OCI-LY1 (cell line): Measurements from ENCODE around the gene HERPUD1.

Experiments used
- H2AFZ ChIP-seq: fragments of 200-600 bp; sonication (generic), shearing (Covaris generic); 2 replicates; pipeline ENCODE4 v1.6.0; 2014; ENCODE audit warnings: antibody characterized with exemption, mild to moderate bottlenecking, low read length
- H3F3A ChIP-seq: fragments of 200-600 bp; sonication (generic), shearing (Covaris generic); 2 replicates; pipeline ENCODE4 v1.6.0; 2014; ENCODE audit warnings: mild to moderate bottlenecking, antibody characterized with exemption, low read length, moderate library complexity; ENCODE audit not compliant: insufficient read depth
- H3K27ac ChIP-seq: fragments of 200-600 bp; sonication (generic); 2 replicates; pipeline ENCODE4 v1.5.1; 2014; ENCODE audit warnings: low read length, mixed run types, mild to moderate bottlenecking, low read depth; ENCODE audit not compliant: poor library complexity, severe bottlenecking
- H3K27me3 ChIP-seq: fragments of 200-600 bp; sonication (generic); 2 replicates; pipeline ENCODE4 v1.6.0; 2014; ENCODE audit warnings: antibody characterized with exemption, mild to moderate bottlenecking, low read length, moderate library complexity; ENCODE audit not compliant: insufficient read depth
- H3K36me3 ChIP-seq: fragments of 200-600 bp; sonication (generic); 2 replicates; pipeline ENCODE4 v1.6.1; 2014; ENCODE audit warnings: mild to moderate bottlenecking, antibody characterized with exemption, low read length, moderate library complexity, mixed read lengths; ENCODE audit not compliant: insufficient read depth
- H3K4me1 ChIP-seq: fragments of 200-600 bp; sonication (generic); 2 replicates; pipeline ENCODE4 v1.5.1; 2014; ENCODE audit warnings: mild to moderate bottlenecking, low read length, moderate library complexity; ENCODE audit not compliant: insufficient read depth, severe bottlenecking
- H3K4me2 ChIP-seq: fragments of 200-600 bp; sonication (generic), shearing (Covaris generic); 2 replicates; pipeline ENCODE4 v1.6.1; 2014; ENCODE audit warnings: low read length
- H3K4me3 ChIP-seq: fragments of 200-600 bp; sonication (generic); 2 replicates; pipeline ENCODE4 v1.5.1; 2014; ENCODE audit warnings: low read length, low read depth, mild to moderate bottlenecking, mixed read lengths; ENCODE audit not compliant: poor library complexity, severe bottlenecking
- H3K79me2 ChIP-seq: fragments of 200-600 bp; shearing (Covaris generic); 2 replicates; pipeline ENCODE4 v1.6.1; 2016; ENCODE audit warnings: mixed run types, low read length, mixed read lengths; ENCODE audit not compliant: insufficient read depth
- H3K9ac ChIP-seq: fragments of 200-600 bp; sonication (generic), shearing (Covaris generic); 2 replicates; pipeline ENCODE4 v1.6.1; 2014; ENCODE audit warnings: mild to moderate bottlenecking, low read length, mixed read lengths
- H3K9me2 ChIP-seq: fragments of 200-600 bp; sonication (generic), shearing (Covaris generic); 2 replicates; pipeline ENCODE4 v1.6.1; 2014; ENCODE audit warnings: low read depth, mild to moderate bottlenecking, low read length, mixed read lengths
- H3K9me3 ChIP-seq: fragments of 200-600 bp; shearing (Covaris generic); 2 replicates; pipeline ENCODE4 v1.6.1; 2014; ENCODE audit warnings: low read length, mixed read lengths
- H4K20me1 ChIP-seq: fragments of 200-600 bp; sonication (generic), shearing (Covaris generic); 2 replicates; pipeline ENCODE4 v1.6.0; 2016; ENCODE audit warnings: mild to moderate bottlenecking, low read length; ENCODE audit not compliant: insufficient read depth
- CTCF ChIP-seq: fragments of 200-600 bp; sonication (generic), shearing (Covaris generic); IDR thresholded peaks from 2 replicates; pipeline ENCODE4 v1.5.1; 2017; ENCODE audit warnings: mild to moderate bottlenecking, antibody characterized with exemption, low read length, moderate library complexity, mixed read lengths
- EZH2 ChIP-seq: fragments of 200-600 bp; sonication (generic), shearing (Covaris generic); IDR thresholded peaks from 2 replicates; pipeline ENCODE4 v1.8.0; 2017; ENCODE audit warnings: borderline replicate concordance, mixed run types, mild to moderate bottlenecking, antibody characterized with exemption, low read length, moderate library complexity, mixed read lengths

Gene HERPUD1

GRCh38 chr16:56953006-56953405 is 21.1 kb downstream of the HERPUD1 start:
- TF ChIP-seq EZH2 (no peak), CTCF (no peak)
- H3K9me3 ChIP-seq: no peaks in the 10 kb centered on the region
- H4K20me1 ChIP-seq: no peaks in the 10 kb centered on the region
- no peak overlapping the region for H3K9ac ChIP-seq
- no peak overlapping the region for H3K4me2 ChIP-seq
- no peak overlapping the region for H2AFZ ChIP-seq
- H3K4me1 ChIP-seq: peaks cover 16% of the 10 kb centered on the region
- H3K27ac ChIP-seq: no peak overlapping the region
- no peaks in the 10 kb centered on the region for H3F3A ChIP-seq
- no peaks in the 10 kb centered on the region for H3K27me3 ChIP-seq
- no peaks in the 10 kb centered on the region for H3K9me2 ChIP-seq
- no peaks in the 10 kb centered on the region for H3K36me3 ChIP-seq
- H3K79me2 ChIP-seq: no peaks in the 10 kb centered on the region
- H3K4me3 ChIP-seq: no peak overlapping the region

- no peaks in the 10 kb centered on the region for H3K36me3 ChIP-seq
- TF ChIP-seq CTCF: no peak
- no peak for TF ChIP-seq EZH2
- H3K9ac ChIP-seq: no peak overlapping the region
- no peaks in the 10 kb centered on the region for H3K9me3 ChIP-seq
- H3K9me2 ChIP-seq: no peaks in the 10 kb centered on the region
- no peak overlapping the region for H2AFZ ChIP-seq
- peaks cover 5% of the 10 kb centered on the region; the same call in 1 of the 2 replicates for H3K27me3 ChIP-seq
- H3K4me2 ChIP-seq: no peak overlapping the region
- no peaks in the 10 kb centered on the region for H4K20me1 ChIP-seq
- no peaks in the 10 kb centered on the region for H3F3A ChIP-seq
- H3K4me3 ChIP-seq: no peak overlapping the region
- H3K79me2 ChIP-seq: no peaks in the 10 kb centered on the region
- no peak overlapping the region for H3K27ac ChIP-seq
- peaks cover 6% of the 10 kb centered on the region for H3K4me1 ChIP-seq
These were observed 24.1 kb downstream of the HERPUD1 start for GRCh38 chr16:56956076-56956475.

- TF ChIP-seq EZH2 (no peak), CTCF (peak; percentile 22; the same call in 1 of the 2 replicates)
- no peaks in the 10 kb centered on the region for H3K36me3 ChIP-seq
- H3F3A ChIP-seq: no peaks in the 10 kb centered on the region
- no peaks in the 10 kb centered on the region for H3K9me2 ChIP-seq
- H3K4me3 ChIP-seq: no peak overlapping the region
- no peaks in the 10 kb centered on the region for H3K4me1 ChIP-seq
- no peak overlapping the region for H3K4me2 ChIP-seq
- no peaks in the 10 kb centered on the region for H3K79me2 ChIP-seq
- H3K9me3 ChIP-seq: no peaks in the 10 kb centered on the region
- no peak overlapping the region for H3K9ac ChIP-seq
- no peak overlapping the region for H2AFZ ChIP-seq
- H4K20me1 ChIP-seq: no peaks in the 10 kb centered on the region
- H3K27ac ChIP-seq: no peak overlapping the region
- H3K27me3 ChIP-seq: peaks cover 5% of the 10 kb centered on the region; the same call in 1 of the 2 replicates
These were observed 24.8 kb downstream of the HERPUD1 start for GRCh38 chr16:56956756-56957155.
